Activated naive CD4-positive, alpha-beta T cell (primary cell): Measurements from ENCODE around the gene ABI3.
"Not testable (repeated sequence)": the region's sequence is repeated elsewhere in the genome, so short reads cannot be mapped to it uniquely, and the experiment has no call there.

Source experiments
- DNase-seq, 4 experiments: peaks; one replicate each; lab custom pipeline; 2025; lab: John Stamatoyannopoulos, UW

The ABI3 gene

GRCh38 chr17:49210158-49211029 lies at the start of gene ABI3, which contains the start of gene GNGT2:
Gene ABI3, plus strand, starts transcription at chr17:49210707. Its CDS starts 18 bp downstream, at chr17:49210725.
Gene GNGT2, minus strand, starts transcription at chr17:49210574. Its CDS starts 3,152 bp downstream, at chr17:49207422.
- DNase-seq: peak in 3 of 4 experiments; percentile 25 to 35 (median 31)

- no peak for DNase-seq
Observed at GRCh38 chr17:49162866-49163265, 47.6 kb upstream of the ABI3 start.

GRCh38 chr17:49165143-49165542 lies 45.4 kb upstream of the ABI3 start:
- DNase-seq: no peak

GRCh38 chr17:49168706-49169105 lies 41.8 kb upstream of the ABI3 start:
- DNase-seq: no peak

- DNase-seq: no peak
Observed at GRCh38 chr17:49170216-49170615, 40.3 kb upstream of the ABI3 start.

- DNase-seq: not testable (repeated sequence)
Observed at GRCh38 chr17:49170711-49171110, 39.8 kb upstream of the ABI3 start.

GRCh38 chr17:49175978-49176377 lies 34.5 kb upstream of the ABI3 start:
- not testable (repeated sequence) for DNase-seq

GRCh38 chr17:49180303-49180702 lies 30.2 kb upstream of the ABI3 start:
- peak in 3 of 4 experiments; percentile 37 to 52 (median 50) for DNase-seq

GRCh38 chr17:49180998-49181635 lies 29.4 kb upstream of the ABI3 start:
- no peak for DNase-seq

- no peak for DNase-seq
Observed at GRCh38 chr17:49183341-49183740, 27.2 kb upstream of the ABI3 start.

GRCh38 chr17:49183801-49184200 lies 26.7 kb upstream of the ABI3 start:
- DNase-seq: no peak

- not testable (repeated sequence) for DNase-seq
Observed at GRCh38 chr17:49184522-49184921, 26.0 kb upstream of the ABI3 start.

GRCh38 chr17:49185381-49185780 lies 25.1 kb upstream of the ABI3 start:
- DNase-seq: not testable (repeated sequence)

GRCh38 chr17:49187301-49187700 lies 23.2 kb upstream of the ABI3 start:
- no peak for DNase-seq

- DNase-seq: no peak
Observed at GRCh38 chr17:49190932-49191331, 19.6 kb upstream of the ABI3 start.

GRCh38 chr17:49191409-49191916 lies 19.0 kb upstream of the ABI3 start:
- no peak for DNase-seq

GRCh38 chr17:49191917-49192741 lies 18.4 kb upstream of the ABI3 start:
- DNase-seq: peak; percentile 94 to 98 (median 96)

GRCh38 chr17:49193513-49194296 lies 16.8 kb upstream of the ABI3 start:
- DNase-seq: peak in 1 of 4 experiments; percentile 13

GRCh38 chr17:49194297-49194607 lies 16.3 kb upstream of the ABI3 start:
- DNase-seq: no peak

GRCh38 chr17:49195751-49196150 lies 14.8 kb upstream of the ABI3 start:
- DNase-seq: no peak

- no peak for DNase-seq
Observed at GRCh38 chr17:49196520-49196919, 14.0 kb upstream of the ABI3 start.
